WTC11 (cell line): Measurements from ENCODE around the gene DPP7.

Experiments used
- ATF6 ChIP-seq: sonication (generic); formaldehyde crosslinking; IDR thresholded peaks from 2 replicates; pipeline ENCODE4 v1.8.1; 2023; ENCODE audit warnings: mild to moderate bottlenecking, missing genetic modification reagents
- E2F1 ChIP-seq: sonication (generic); formaldehyde crosslinking; IDR thresholded peaks from 2 replicates; pipeline ENCODE4 v1.8.0; 2022; ENCODE audit warnings: mild to moderate bottlenecking, missing genetic modification reagents
- E2F4 ChIP-seq: sonication (generic); formaldehyde crosslinking; IDR thresholded peaks from 2 replicates; pipeline ENCODE4 v1.8.1; 2022; ENCODE audit warnings: low read depth, mild to moderate bottlenecking, moderate library complexity, missing genetic modification reagents, borderline replicate concordance
- FOXP1 ChIP-seq: sonication (generic); formaldehyde crosslinking; IDR thresholded peaks from 2 replicates; pipeline ENCODE4 v1.8.0; 2022; ENCODE audit warnings: missing genetic modification reagents, mild to moderate bottlenecking, moderate library complexity, borderline replicate concordance
- MAX ChIP-seq: sonication (generic); formaldehyde crosslinking; IDR thresholded peaks from 2 replicates; pipeline ENCODE4 v1.8.0; 2022; ENCODE audit warnings: mild to moderate bottlenecking, missing genetic modification reagents
- NFATC4 ChIP-seq: fragments of 250-450 bp; sonication (Bioruptor Pico); IDR thresholded peaks from 2 replicates; pipeline ENCODE4 v1.9.0; 2021; ENCODE audit warnings: mild to moderate bottlenecking
- ZNF232 ChIP-seq: sonication (generic); formaldehyde crosslinking; IDR thresholded peaks from 2 replicates; pipeline ENCODE4 v1.8.0; 2022; ENCODE audit warnings: mild to moderate bottlenecking, missing genetic modification reagents
- TF ChIP-seq, protein P1 (sequence below): fragments of 200-600 bp; IDR thresholded peaks from 2 replicates; pipeline ENCODE4 v1.8.0; 2022; ENCODE audit warnings: antibody characterized with exemption
- TF ChIP-seq, protein P2 (sequence below): sonication (generic); formaldehyde crosslinking; conservative IDR thresholded peaks from 2 replicates; pipeline ENCODE4 v1.8.1; 2022; ENCODE audit warnings: mild to moderate bottlenecking, missing genetic modification reagents
- TF ChIP-seq, protein P3 (sequence below): sonication (generic); formaldehyde crosslinking; IDR thresholded peaks from 2 replicates; pipeline ENCODE4 v1.8.0; 2022; ENCODE audit warnings: missing genetic modification reagents

GRCh38 chr9:137076636-137077009 is 37.9 kb downstream of the DPP7 start:
- TF ChIP-seq, protein P1, sequence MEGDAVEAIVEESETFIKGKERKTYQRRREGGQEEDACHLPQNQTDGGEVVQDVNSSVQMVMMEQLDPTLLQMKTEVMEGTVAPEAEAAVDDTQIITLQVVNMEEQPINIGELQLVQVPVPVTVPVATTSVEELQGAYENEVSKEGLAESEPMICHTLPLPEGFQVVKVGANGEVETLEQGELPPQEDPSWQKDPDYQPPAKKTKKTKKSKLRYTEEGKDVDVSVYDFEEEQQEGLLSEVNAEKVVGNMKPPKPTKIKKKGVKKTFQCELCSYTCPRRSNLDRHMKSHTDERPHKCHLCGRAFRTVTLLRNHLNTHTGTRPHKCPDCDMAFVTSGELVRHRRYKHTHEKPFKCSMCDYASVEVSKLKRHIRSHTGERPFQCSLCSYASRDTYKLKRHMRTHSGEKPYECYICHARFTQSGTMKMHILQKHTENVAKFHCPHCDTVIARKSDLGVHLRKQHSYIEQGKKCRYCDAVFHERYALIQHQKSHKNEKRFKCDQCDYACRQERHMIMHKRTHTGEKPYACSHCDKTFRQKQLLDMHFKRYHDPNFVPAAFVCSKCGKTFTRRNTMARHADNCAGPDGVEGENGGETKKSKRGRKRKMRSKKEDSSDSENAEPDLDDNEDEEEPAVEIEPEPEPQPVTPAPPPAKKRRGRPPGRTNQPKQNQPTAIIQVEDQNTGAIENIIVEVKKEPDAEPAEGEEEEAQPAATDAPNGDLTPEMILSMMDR: no peak
- no peak for TF ChIP-seq E2F4 (CRISPR knock-in tag)
- TF ChIP-seq MAX (CRISPR knock-in tag): no peak
- TF ChIP-seq, protein P2, sequence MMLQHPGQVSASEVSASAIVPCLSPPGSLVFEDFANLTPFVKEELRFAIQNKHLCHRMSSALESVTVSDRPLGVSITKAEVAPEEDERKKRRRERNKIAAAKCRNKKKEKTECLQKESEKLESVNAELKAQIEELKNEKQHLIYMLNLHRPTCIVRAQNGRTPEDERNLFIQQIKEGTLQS (CRISPR knock-in tag): no peak
- no peak for TF ChIP-seq ATF6
- no peak for TF ChIP-seq FOXP1 (CRISPR knock-in tag)
- no peak for TF ChIP-seq NFATC4 (CRISPR knock-in tag)
- TF ChIP-seq, protein P3, sequence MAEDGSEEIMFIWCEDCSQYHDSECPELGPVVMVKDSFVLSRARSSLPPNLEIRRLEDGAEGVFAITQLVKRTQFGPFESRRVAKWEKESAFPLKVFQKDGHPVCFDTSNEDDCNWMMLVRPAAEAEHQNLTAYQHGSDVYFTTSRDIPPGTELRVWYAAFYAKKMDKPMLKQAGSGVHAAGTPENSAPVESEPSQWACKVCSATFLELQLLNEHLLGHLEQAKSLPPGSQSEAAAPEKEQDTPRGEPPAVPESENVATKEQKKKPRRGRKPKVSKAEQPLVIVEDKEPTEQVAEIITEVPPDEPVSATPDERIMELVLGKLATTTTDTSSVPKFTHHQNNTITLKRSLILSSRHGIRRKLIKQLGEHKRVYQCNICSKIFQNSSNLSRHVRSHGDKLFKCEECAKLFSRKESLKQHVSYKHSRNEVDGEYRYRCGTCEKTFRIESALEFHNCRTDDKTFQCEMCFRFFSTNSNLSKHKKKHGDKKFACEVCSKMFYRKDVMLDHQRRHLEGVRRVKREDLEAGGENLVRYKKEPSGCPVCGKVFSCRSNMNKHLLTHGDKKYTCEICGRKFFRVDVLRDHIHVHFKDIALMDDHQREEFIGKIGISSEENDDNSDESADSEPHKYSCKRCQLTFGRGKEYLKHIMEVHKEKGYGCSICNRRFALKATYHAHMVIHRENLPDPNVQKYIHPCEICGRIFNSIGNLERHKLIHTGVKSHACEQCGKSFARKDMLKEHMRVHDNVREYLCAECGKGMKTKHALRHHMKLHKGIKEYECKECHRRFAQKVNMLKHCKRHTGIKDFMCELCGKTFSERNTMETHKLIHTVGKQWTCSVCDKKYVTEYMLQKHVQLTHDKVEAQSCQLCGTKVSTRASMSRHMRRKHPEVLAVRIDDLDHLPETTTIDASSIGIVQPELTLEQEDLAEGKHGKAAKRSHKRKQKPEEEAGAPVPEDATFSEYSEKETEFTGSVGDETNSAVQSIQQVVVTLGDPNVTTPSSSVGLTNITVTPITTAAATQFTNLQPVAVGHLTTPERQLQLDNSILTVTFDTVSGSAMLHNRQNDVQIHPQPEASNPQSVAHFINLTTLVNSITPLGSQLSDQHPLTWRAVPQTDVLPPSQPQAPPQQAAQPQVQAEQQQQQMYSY (CRISPR knock-in tag): no peak
- no peak for TF ChIP-seq E2F1
- no peak for TF ChIP-seq ZNF232 (CRISPR knock-in tag)
